GM06990 (cell line): ENCODE data around the gene PPM1E.

ENCODE experiments used
- DNase-seq: peaks from one replicate; pipeline ENCODE4 v3.0.0-alpha.2; 2011; ENCODE audit not compliant: insufficient read length; ENCODE audit errors: extremely low read depth
- H3K27me3 ChIP-seq: replicated peaks from 2 replicates; pipeline ENCODE4 v1.6.0; 2011; ENCODE audit warnings: low read length; ENCODE audit not compliant: control insufficient read depth, insufficient read depth
- H3K36me3 ChIP-seq: 2 replicates; pipeline ENCODE4 v1.5.1; 2011; ENCODE audit warnings: low read length; ENCODE audit not compliant: control insufficient read depth, insufficient read depth
- H3K4me3 ChIP-seq: replicated peaks from 2 replicates; pipeline ENCODE4 v1.5.1; 2011; ENCODE audit warnings: low read depth, mild to moderate bottlenecking, control low read depth, low read length
- CTCF ChIP-seq: IDR thresholded peaks from 2 replicates; pipeline ENCODE4 v1.5.1; 2011; ENCODE audit warnings: low read length, control low read depth, mild to moderate bottlenecking, inconsistent platforms; ENCODE audit not compliant: insufficient read depth, poor library complexity, severe bottlenecking

The PPM1E gene

GRCh38 chr17:58917228-58917627 is 161.6 kb downstream of the PPM1E start:
- no peaks in the 10 kb centered on the region for H3K36me3 ChIP-seq
- no peak overlapping the region for H3K4me3 ChIP-seq
- no peak for TF ChIP-seq CTCF
- no peak for DNase-seq
- no peaks in the 10 kb centered on the region for H3K27me3 ChIP-seq

GRCh38 chr17:58918072-58918471 is 162.4 kb downstream of the PPM1E start:
- no peak for DNase-seq
- H3K27me3 ChIP-seq, result no peaks in the 10 kb centered on the region
- no peak overlapping the region for H3K4me3 ChIP-seq
- H3K36me3 ChIP-seq, result no peaks in the 10 kb centered on the region
- no peak for TF ChIP-seq CTCF

GRCh38 chr17:58918884-58919283 is 163.2 kb downstream of the PPM1E start:
- Histone ChIP-seq H3K4me3 (no peak overlapping the region), H3K36me3 (no peaks in the 10 kb centered on the region), H3K27me3 (no peaks in the 10 kb centered on the region)
- DNase-seq, result no peak
- no peak for TF ChIP-seq CTCF

DNA sequence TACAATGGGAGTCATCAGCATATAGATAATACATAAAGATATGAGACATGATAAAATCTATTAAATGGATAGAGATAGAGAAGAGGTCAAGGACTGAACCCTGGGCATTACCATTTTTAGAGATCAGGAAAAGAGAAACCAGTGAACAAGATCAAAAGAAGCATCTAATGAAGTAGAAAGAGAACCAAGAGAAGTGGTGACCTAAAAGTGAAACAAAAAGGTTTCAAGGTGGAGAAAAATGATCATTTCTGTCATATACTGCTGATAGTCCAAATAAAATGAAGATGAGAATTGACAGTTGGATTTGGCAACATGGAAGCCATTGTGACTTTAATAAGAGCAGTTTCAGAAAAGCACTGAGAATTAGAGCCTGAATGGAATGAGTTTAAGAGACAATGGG is 165.1 kb downstream of the PPM1E start:
- no peak for TF ChIP-seq CTCF
- Histone ChIP-seq H3K36me3 (no peaks in the 10 kb centered on the region), H3K27me3 (no peaks in the 10 kb centered on the region), H3K4me3 (no peak overlapping the region)
- DNase-seq, result peak; percentile 26

DNA sequence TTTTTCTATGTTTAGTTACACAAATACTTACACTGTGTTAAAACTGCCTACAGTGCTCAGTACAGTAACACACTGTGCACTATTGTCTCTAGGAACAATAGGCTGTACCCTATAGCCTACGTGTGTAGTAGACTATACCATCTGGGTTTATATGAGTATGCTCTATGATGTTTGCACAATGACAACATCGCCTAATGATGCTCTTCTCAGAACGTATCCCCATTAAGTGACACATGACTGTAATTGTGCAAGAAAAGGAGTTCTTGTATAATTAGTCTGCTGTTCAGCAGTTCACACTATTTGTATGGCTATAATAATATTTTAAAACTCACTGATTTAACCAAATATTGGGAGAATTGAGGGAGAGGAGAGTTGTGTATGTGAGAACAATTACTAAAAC is 177.3 kb downstream of the PPM1E start:
- H3K27me3 ChIP-seq, result no peaks in the 10 kb centered on the region
- H3K36me3 ChIP-seq, result no peaks in the 10 kb centered on the region
- no peak for DNase-seq
- H3K4me3 ChIP-seq, result no peak overlapping the region
- TF ChIP-seq CTCF, result no peak

DNA sequence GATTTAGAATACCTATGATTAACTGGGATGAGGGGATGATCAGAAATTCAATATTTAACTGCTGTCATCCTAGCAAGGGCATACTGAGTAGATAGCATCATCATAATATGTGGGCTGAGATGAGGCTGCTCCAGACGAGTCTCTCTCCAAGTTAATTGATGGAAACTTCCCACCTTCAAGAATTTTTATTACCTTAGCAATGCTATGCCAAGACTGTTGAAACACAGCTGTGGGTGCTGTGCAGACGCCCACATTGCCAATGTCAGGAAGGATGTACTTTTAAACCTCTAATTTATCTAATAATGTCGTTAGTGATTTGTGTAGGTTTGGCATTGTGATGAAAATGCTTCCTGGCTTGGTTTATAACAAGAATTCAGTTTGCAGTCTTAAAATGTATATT is 180.6 kb downstream of the PPM1E start:
- no peak for TF ChIP-seq CTCF
- no peaks in the 10 kb centered on the region for H3K27me3 ChIP-seq

More for the DNA sequence above, 180.6 kb downstream of the PPM1E start:
- H3K36me3 ChIP-seq, result no peaks in the 10 kb centered on the region
- DNase-seq, result no peak
- no peak overlapping the region for H3K4me3 ChIP-seq
